Tibial nerve (tissue), 4 donors: ENCODE results near the gene CT83. TPM values are rescaled to one million over a fixed set of nuclear protein-coding genes. Genes with fewer than 3 reads are reported as not detected.

Source experiments
- DNase-seq, 2 donors: peaks; one replicate each; pipeline ENCODE4 v3.0.0-alpha.2; 2019; ENCODE audit warnings: low spot score in 2 of 2
- H3K27ac ChIP-seq, 4 donors: fragments of 200-600 bp; sonication (generic) in 3 of 4; one replicate each; pipeline ENCODE4 v1.5.1; 2017 to 2019; ENCODE audit warnings: mild to moderate bottlenecking in 1 of 4
- H3K27me3 ChIP-seq, 2 donors: fragments of 200-600 bp; sonication (generic) in 1 of 2; one replicate each; pipeline versions ENCODE4 v1.5.1 to v1.6.0; 2017 to 2019
- H3K36me3 ChIP-seq, 3 donors: fragments of 200-600 bp; sonication (generic); one replicate each; pipeline ENCODE4 v1.5.1; 2018 to 2019
- H3K4me1 ChIP-seq, 4 donors: fragments of 200-600 bp; sonication (generic) in 3 of 4; one replicate each; pipeline ENCODE4 v1.5.1; 2017 to 2019
- H3K4me3 ChIP-seq, 4 donors: fragments of 200-600 bp; sonication (generic) in 3 of 4; one replicate each; pipeline ENCODE4 v1.5.1; 2017 to 2019; ENCODE audit warnings: mild to moderate bottlenecking in 1 of 4, moderate library complexity in 1 of 4
- H3K9me3 ChIP-seq, 4 donors: fragments of 200-600 bp; sonication (generic) in 3 of 4; one replicate each; pipeline ENCODE4 v1.5.1; 2017 to 2019
- CTCF ChIP-seq, 5 experiments: fragments of 200-600 bp in 3 of 5; fragments of 450-650 bp in 2 of 5; sonication (generic) in 3 of 5; IDR thresholded peaks; one replicate each; pipeline ENCODE4 v1.5.1; 2016 to 2019; ENCODE audit warnings: antibody characterized with exemption in 5 of 5, mild to moderate bottlenecking in 3 of 5, moderate library complexity in 2 of 5
- EP300 ChIP-seq, 2 donors: sonication (generic); formaldehyde crosslinking; IDR thresholded peaks; one replicate each; pipeline ENCODE4 v1.6.1; 2017; ENCODE audit warnings: antibody characterized with exemption in 2 of 2, mild to moderate bottlenecking in 1 of 2
- POLR2A ChIP-seq, 2 donors: fragments of 450-650 bp; IDR thresholded peaks; one replicate each; pipeline ENCODE4 v1.6.1; 2017; ENCODE audit warnings: antibody characterized with exemption in 2 of 2, mild to moderate bottlenecking in 2 of 2, moderate library complexity in 2 of 2
- WGBS, 2 donors: methylation state at CpG; one replicate each; pipeline ENCODE4 v1.1.5; 2018; 5-methylcytosine and 5-hydroxymethylcytosine counted together
- total RNA-seq, 4 donors: library from RNA; depleted of rRNA; stranded (reverse); fragments of >200 nt; gene quantifications; one replicate each; pipeline ENCODE4 v1.1.0, GENCODE V29; 2016

The CT83 gene
- total RNA-seq, 4 donors from 2014 or later: not detected

GRCh38 chrX:116417214-116417613 lies 45.6 kb downstream of the CT83 start:
- H3K4me3 ChIP-seq: no peak overlapping the region
- no peak for DNase-seq
- WGBS, 2 donors: 69 to 83% methylated on average over 1 of the region's 1 CpG

GRCh38 chrX:116413273-116413672 lies 49.5 kb downstream of the CT83 start:
- Histone ChIP-seq H3K9me3 (no peaks in the 10 kb centered on the region), H3K27ac (no peak overlapping the region), H3K4me3 (no peak overlapping the region), H3K27me3 (no peaks in the 10 kb centered on the region), H3K36me3 (no peaks in the 10 kb centered on the region), H3K4me1 (no peaks in the 10 kb centered on the region)
- DNase-seq: no peak
- WGBS, 2 donors: 4 to 30% methylated on average over 1 of the region's 1 CpG
- no peak for TF ChIP-seq EP300 (IDR thresholded peaks at IDR 0.05)
- TF ChIP-seq CTCF (IDR thresholded peaks at IDR 0.05): no peak
- TF ChIP-seq POLR2A (IDR thresholded peaks at IDR 0.05): no peak

More at GRCh38 chrX:116417214-116417613, 45.6 kb downstream of the CT83 start:
- no peaks in the 10 kb centered on the region for H3K36me3 ChIP-seq
- TF ChIP-seq POLR2A (IDR thresholded peaks at IDR 0.05) (no peak), EP300 (IDR thresholded peaks at IDR 0.05) (no peak), CTCF (IDR thresholded peaks at IDR 0.05) (no peak)
- H3K27ac ChIP-seq: no peak overlapping the region
- no peaks in the 10 kb centered on the region for H3K27me3 ChIP-seq
- no peaks in the 10 kb centered on the region for H3K4me1 ChIP-seq
- no peaks in the 10 kb centered on the region for H3K9me3 ChIP-seq

Other genes starting within 250 kb of the CT83 start
- not detected for gene SLC6A14, start 26.4 kb downstream of the CT83 start, total RNA-seq